ENCODE measurements around the gene HSD17B13.

HSD17B13 gene

GRCh38 chr4:87278335-87278794 is 44.3 kb downstream of the HSD17B13 start:
- ATAC-seq, result no peak
- no peak for TF ChIP-seq TOX (CRISPR knock-in tag; IDR thresholded peaks at IDR 0.05; ENCODE audit: borderline replicate concordance)
- TF ChIP-seq ZC3H10 (CRISPR knock-in tag; IDR thresholded peaks at IDR 0.05), result no peak

- ATAC-seq, result no peak
- no peak for TF ChIP-seq ZNF70 (CRISPR knock-in tag; IDR thresholded peaks at IDR 0.05)
- TF ChIP-seq TOX (CRISPR knock-in tag; IDR thresholded peaks at IDR 0.05; ENCODE audit: borderline replicate concordance), result no peak
- no peak for TF ChIP-seq ZFP30 (CRISPR knock-in tag; IDR thresholded peaks at IDR 0.05)
- TF ChIP-seq ISL1 (CRISPR knock-in tag; IDR thresholded peaks at IDR 0.05), result no peak
- no peak for TF ChIP-seq ZNF8 (CRISPR knock-in tag; IDR thresholded peaks at IDR 0.05)
- no peak for TF ChIP-seq TCF4 (CRISPR knock-in tag; IDR thresholded peaks at IDR 0.05; ENCODE audit: borderline replicate concordance)
- no peak for TF ChIP-seq CSDC2 (CRISPR knock-in tag; IDR thresholded peaks at IDR 0.05)
Observed at GRCh38 chr4:87275311-87275710, 47.4 kb downstream of the HSD17B13 start.

- ATAC-seq, result no peak
- TF ChIP-seq TOX (CRISPR knock-in tag; IDR thresholded peaks at IDR 0.05; ENCODE audit: borderline replicate concordance), result no peak
- no peak for TF ChIP-seq ZNF565 (CRISPR knock-in tag; conservative IDR thresholded peaks at IDR 0.05; ENCODE audit: low read depth)
- no peak for TF ChIP-seq POU6F1 (CRISPR knock-in tag; IDR thresholded peaks at IDR 0.05; ENCODE audit: borderline replicate concordance, low read depth)
- TF ChIP-seq, protein P1, sequence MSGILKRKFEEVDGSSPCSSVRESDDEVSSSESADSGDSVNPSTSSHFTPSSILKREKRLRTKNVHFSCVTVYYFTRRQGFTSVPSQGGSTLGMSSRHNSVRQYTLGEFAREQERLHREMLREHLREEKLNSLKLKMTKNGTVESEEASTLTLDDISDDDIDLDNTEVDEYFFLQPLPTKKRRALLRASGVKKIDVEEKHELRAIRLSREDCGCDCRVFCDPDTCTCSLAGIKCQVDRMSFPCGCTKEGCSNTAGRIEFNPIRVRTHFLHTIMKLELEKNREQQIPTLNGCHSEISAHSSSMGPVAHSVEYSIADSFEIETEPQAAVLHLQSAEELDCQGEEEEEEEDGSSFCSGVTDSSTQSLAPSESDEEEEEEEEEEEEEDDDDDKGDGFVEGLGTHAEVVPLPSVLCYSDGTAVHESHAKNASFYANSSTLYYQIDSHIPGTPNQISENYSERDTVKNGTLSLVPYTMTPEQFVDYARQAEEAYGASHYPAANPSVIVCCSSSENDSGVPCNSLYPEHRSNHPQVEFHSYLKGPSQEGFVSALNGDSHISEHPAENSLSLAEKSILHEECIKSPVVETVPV (CRISPR knock-in tag; IDR thresholded peaks at IDR 0.05), result no peak
- TF ChIP-seq ZC3H10 (CRISPR knock-in tag; IDR thresholded peaks at IDR 0.05), result no peak
- no peak for TF ChIP-seq ARNTL (CRISPR knock-in tag; IDR thresholded peaks at IDR 0.05; ENCODE audit: borderline replicate concordance, low read depth)
- TF ChIP-seq CREB5 (CRISPR knock-in tag; IDR thresholded peaks at IDR 0.05; ENCODE audit: low read depth), result no peak
- no peak for TF ChIP-seq BACH2 (CRISPR knock-in tag; IDR thresholded peaks at IDR 0.05; ENCODE audit: borderline replicate concordance)
- TF ChIP-seq SNAI2 (CRISPR knock-in tag; IDR thresholded peaks at IDR 0.05), result no peak
- no peak for TF ChIP-seq ZNF70 (CRISPR knock-in tag; IDR thresholded peaks at IDR 0.05)
- TF ChIP-seq, protein P2, sequence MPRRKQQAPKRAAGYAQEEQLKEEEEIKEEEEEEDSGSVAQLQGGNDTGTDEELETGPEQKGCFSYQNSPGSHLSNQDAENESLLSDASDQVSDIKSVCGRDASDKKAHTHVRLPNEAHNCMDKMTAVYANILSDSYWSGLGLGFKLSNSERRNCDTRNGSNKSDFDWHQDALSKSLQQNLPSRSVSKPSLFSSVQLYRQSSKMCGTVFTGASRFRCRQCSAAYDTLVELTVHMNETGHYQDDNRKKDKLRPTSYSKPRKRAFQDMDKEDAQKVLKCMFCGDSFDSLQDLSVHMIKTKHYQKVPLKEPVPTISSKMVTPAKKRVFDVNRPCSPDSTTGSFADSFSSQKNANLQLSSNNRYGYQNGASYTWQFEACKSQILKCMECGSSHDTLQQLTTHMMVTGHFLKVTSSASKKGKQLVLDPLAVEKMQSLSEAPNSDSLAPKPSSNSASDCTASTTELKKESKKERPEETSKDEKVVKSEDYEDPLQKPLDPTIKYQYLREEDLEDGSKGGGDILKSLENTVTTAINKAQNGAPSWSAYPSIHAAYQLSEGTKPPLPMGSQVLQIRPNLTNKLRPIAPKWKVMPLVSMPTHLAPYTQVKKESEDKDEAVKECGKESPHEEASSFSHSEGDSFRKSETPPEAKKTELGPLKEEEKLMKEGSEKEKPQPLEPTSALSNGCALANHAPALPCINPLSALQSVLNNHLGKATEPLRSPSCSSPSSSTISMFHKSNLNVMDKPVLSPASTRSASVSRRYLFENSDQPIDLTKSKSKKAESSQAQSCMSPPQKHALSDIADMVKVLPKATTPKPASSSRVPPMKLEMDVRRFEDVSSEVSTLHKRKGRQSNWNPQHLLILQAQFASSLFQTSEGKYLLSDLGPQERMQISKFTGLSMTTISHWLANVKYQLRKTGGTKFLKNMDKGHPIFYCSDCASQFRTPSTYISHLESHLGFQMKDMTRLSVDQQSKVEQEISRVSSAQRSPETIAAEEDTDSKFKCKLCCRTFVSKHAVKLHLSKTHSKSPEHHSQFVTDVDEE (CRISPR knock-in tag; IDR thresholded peaks at IDR 0.05), result no peak
- TF ChIP-seq, protein P3, sequence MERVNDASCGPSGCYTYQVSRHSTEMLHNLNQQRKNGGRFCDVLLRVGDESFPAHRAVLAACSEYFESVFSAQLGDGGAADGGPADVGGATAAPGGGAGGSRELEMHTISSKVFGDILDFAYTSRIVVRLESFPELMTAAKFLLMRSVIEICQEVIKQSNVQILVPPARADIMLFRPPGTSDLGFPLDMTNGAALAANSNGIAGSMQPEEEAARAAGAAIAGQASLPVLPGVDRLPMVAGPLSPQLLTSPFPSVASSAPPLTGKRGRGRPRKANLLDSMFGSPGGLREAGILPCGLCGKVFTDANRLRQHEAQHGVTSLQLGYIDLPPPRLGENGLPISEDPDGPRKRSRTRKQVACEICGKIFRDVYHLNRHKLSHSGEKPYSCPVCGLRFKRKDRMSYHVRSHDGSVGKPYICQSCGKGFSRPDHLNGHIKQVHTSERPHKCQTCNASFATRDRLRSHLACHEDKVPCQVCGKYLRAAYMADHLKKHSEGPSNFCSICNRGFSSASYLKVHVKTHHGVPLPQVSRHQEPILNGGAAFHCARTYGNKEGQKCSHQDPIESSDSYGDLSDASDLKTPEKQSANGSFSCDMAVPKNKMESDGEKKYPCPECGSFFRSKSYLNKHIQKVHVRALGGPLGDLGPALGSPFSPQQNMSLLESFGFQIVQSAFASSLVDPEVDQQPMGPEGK (CRISPR knock-in tag; IDR thresholded peaks at IDR 0.05; ENCODE audit: borderline replicate concordance), result no peak
- no peak for TF ChIP-seq ZNF8 (CRISPR knock-in tag; IDR thresholded peaks at IDR 0.05)
- TF ChIP-seq ESRRG (CRISPR knock-in tag; IDR thresholded peaks at IDR 0.05), result no peak
- no peak for TF ChIP-seq ZFP30 (CRISPR knock-in tag; IDR thresholded peaks at IDR 0.05)
- TF ChIP-seq RARB (CRISPR knock-in tag; IDR thresholded peaks at IDR 0.05), result no peak
- no peak for TF ChIP-seq OSR1 (CRISPR knock-in tag; IDR thresholded peaks at IDR 0.05)
- TF ChIP-seq PPARA (CRISPR knock-in tag; IDR thresholded peaks at IDR 0.05; ENCODE audit: borderline replicate concordance), result no peak
- TF ChIP-seq CSDC2 (CRISPR knock-in tag; IDR thresholded peaks at IDR 0.05), result no peak
- TF ChIP-seq ISL1 (CRISPR knock-in tag; IDR thresholded peaks at IDR 0.05), result no peak
Observed at GRCh38 chr4:87274803-87275202, 47.9 kb downstream of the HSD17B13 start.
